OCI-M1 (cell line): ENCODE results near the gene SECTM1.
A peak's percentile ranks its signal among the peaks of the same experiment; 100 is the strongest.
"Not testable (repeated sequence)": the region's sequence is repeated elsewhere in the genome, so short reads cannot be mapped to it uniquely, and the experiment has no call there.

Experiments
- DNase-seq: peaks from one replicate; lab custom pipeline; 2025; lab: John Stamatoyannopoulos, UW

Gene SECTM1

DNA sequence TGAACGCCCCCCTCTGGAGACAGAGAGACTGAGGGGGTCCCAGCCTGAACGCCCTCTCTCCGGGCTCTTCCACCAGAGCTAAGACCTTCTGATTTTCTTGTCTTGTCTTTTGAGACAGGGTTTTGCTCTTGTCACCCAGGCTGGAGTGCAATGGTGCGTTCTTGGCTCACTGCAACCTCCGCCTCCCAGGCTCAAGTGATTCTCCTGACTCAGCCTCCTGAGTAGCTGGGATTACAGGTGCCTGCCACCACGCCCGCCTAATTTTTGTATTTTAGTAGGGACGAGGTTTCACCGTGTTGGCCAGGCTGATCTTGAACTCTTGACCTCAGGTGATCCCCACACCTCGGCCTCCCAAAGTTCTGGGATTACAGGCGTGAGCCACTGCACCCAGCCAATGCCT lies 14.4 kb upstream of the SECTM1 start:
- DNase-seq: not testable (repeated sequence)

DNA sequence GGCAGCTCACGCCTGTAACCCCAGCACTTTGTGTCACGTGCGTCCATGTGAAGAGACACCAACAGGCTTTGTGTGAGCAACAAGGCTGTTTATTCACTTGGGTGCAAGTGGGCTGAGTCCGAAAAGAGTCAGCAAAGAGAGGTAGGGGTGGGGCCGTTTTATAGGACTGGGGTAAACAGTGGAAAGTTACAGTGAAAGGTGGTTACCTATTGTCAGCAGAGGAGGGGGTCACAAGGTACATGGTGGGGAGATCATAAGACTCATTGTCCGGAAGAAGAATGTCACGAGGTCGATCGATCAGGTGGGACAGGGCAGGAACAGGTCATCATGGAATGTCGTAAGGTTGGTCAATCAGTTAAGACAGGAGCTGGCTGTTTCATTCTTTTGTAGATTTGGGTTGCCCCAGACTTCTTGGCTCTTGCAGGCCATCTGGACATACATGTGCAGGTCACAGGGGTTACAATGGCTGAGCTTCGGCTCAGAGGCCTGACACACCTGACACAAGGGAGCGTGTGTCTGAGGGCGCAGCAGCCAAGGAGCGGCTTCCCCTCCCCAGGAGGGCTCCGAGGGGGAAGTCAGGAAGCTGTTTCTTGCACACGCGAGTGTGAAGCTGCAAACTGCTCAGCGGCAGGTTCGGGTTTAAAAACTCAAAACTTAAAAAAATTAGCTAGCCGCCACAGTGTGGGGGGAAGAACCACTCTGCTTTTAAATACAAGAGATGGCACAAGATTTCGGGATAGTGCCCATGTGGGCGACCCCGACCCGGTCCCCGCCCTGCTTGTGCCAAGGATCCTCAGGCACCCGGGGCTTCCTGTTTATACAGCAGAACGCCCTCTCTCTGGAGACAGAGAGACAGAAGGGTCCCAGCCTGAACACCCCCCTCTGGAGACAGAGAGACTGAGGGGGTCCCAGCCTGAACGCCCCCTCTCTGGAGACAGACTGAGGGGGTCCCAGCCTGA lies 13.1 kb upstream of the SECTM1 start:
- no peak for DNase-seq

DNA sequence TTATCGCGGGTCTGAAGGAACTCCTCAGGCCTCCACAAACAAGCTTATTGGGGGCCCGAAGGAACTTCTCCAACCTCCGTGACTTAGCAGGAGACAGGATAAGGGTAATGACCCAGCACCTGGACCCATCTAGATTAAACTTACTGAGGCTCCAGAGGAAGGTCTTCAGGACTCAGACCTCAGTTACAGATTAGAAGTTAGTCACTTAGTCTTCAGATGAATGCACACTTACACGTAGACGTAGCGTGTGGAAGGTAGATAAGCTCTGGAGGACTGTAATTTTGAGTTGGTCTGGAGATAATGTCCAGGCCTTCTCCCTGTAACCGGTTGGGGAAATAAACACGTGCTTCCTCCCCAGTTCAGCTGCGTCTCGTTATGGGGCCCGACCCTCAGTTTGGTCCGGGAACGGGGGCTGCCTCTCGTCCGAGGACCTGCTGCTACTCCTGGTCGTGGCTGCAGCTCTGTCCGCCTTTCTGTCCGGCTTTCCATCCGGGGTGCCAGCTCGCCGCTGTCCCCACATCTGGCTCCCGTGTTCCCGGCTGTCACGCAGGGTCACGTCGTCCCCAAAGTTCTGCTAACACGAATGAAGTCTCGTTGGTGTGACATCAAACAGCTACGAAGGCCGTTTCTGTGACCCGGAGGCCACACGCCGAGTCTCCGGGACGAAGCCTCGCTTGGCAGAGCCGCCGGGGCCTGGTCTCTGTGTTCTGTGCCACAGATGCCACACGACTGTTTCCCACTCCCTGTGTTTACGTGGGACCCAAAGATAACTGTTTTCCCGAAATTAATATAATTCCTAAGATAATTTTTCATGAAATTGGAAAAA lies 11.8 kb upstream of the SECTM1 start:
- peak; percentile 70 for DNase-seq

DNA sequence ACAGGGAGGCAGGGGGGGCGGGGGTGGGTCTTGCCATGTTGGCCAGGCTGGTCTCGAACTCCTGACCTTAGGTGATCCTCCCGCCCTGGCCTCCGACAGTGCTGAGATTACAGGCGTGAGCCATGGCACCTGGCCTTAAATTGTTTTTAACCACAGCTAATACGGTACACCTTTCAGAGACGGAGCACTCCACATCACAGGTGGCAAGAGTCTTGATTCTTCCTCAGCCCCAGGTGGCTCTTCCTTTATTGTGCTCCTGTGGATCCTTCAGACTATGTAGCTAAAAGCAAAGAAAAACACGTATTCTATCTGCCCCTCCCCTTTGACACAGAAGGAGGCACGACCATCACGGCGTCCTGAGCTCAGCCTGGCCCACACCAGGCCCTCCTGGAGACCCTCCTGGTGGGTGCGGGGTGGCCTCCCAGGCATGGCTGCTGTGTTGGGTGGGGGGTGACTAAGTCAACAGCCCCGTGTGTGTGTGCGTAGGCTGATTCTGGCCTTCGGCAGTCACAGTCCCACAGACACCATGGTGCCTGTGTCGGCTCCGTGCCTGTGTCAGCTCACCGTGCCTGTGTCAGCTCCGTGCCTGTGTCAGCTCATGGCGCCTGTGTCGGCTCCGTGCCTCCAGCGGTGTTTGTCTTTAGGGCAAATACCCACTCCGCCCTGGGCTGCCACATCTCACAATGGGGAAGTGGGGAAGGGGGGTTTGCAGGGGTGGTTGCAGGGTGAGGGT lies 10.8 kb upstream of the SECTM1 start:
- DNase-seq: no peak

DNA sequence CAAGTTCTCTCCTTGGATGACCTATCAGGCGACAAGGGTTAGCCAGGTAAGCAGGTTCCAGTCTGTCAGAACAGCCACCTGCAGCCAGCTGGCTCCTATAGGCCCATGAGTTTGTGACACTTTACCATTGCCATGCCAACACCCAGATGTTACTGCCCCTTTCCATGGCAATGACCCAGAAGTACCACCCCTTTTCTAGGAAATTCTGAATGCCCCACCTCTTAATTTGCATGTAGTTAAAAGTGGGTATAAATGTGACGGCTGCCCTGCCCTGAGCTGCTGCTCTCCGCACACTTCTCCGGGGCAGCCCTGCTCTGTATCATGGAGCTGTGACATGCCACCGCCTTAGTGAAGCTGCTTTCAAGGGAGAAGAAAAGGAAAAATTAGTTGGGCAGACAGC lies 10.0 kb upstream of the SECTM1 start:
- peak; percentile 28 for DNase-seq

DNA sequence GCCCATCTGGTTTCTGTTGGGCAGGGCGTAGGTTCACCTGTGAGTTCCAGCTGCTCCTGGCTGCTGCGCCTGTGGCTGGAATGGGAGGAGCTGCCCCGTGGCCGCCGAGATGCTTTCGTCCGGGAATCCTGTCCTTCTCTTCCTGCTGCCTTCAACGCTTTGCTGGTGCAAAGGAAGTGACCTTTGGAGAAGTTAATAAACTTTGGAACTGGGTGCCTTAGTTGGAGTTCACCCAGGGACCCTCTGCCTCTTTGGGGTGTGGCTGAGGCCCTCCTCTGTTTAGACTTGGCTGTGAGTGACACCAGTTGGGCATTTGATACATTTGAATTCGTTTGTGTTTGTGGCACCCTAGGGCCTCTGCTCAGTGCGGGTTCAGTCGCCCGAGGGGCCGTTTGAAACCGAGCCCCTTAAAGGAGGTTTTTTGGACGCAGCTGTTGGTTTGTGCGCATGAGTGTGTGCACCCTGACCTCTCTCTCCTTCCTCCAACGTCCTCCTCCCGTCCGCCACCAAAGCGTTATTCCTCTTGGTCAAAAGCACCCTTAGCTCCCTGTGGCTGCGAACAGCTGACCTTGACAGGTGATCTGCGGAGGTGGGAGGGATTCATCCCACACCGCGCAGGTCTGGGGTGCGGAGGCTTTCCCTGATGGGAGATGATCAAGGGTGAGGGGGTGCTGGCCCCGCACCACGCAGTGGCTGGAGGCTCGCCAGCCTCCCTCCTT lies 9.0 kb upstream of the SECTM1 start:
- no peak for DNase-seq

DNA sequence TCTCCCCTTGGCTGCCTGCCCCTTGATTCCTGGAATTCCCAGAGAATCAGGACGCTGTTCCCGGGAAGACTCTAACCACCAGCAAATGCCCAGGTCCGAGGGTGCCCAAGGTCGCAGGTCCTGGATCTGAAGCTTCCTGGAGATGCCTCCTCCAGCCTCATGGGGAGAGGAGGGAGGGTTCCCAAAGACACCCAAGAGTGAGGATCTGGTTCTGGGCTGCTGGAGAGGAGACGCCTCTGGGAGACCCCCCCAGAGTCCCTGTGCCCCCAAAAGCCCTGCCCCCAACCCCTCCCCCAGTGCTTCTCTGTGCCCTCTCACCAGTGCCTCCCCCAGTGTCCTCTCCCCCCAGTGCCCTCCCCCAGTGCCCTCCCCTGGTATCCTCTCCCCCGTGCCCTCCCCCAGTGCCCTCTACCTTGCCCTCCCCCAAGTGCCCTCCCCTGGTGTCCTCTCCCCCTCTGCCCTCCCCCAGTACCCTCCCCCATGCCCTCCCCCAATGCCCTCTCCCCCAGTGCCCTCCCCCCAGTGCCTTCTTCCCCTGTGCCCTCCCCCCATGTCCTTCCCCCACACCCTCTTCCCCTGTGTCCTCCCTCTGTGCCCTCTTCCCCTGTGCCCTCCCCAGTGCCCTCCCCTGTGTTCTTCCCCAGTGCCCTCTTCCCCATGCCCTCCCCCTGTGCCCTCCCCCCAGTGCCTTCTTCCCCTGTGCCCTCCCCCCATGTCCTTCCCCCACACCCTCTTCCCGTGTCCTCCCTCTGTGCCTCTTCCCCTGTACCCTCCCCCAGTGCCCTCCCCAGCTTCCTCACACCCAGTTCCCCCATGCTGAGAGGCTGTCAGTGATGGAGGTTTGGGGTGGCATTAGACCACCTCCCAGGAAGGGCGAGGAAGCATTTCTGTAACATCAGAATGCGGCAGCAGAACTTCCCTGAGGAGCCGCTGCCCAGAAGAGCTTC lies 6.3 kb upstream of the SECTM1 start:
- DNase-seq: no peak

DNA sequence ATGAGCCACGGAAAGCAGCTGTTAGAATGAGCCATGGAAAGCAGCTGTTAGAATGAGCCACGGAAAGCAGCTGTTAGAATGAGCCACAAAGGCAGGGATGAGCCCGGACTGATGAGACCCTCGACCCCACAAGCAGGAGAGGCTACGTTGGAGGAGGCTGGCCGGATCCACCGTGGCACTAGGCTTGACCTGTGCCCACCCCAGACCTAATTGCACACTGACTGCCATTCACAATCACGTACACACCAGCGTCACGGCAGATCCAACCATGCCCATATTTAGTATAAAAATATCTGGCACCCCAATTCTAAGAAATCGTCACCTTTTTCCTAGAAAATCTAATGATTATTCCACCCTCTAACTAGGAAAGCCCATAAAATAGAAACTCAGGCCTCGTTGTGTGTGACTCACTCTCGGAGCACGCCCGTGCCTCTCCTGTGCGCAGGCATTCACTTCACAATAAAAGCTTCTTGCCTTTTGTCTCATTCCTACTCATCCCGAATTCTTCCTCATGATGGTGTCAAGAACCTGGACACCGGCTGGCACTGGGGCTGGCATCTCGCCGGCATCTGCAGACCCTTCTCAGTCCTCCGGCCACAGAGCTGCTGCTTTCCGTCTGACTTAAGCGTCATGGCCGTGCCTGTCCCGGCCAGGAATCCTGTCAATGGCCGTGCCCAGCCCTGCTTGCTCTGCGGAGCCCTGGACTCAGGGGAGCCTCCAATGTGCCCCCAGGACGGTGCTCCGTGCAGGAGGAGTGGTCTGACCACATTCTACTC lies 5.5 kb upstream of the SECTM1 start:
- DNase-seq: peak; percentile 91

DNA sequence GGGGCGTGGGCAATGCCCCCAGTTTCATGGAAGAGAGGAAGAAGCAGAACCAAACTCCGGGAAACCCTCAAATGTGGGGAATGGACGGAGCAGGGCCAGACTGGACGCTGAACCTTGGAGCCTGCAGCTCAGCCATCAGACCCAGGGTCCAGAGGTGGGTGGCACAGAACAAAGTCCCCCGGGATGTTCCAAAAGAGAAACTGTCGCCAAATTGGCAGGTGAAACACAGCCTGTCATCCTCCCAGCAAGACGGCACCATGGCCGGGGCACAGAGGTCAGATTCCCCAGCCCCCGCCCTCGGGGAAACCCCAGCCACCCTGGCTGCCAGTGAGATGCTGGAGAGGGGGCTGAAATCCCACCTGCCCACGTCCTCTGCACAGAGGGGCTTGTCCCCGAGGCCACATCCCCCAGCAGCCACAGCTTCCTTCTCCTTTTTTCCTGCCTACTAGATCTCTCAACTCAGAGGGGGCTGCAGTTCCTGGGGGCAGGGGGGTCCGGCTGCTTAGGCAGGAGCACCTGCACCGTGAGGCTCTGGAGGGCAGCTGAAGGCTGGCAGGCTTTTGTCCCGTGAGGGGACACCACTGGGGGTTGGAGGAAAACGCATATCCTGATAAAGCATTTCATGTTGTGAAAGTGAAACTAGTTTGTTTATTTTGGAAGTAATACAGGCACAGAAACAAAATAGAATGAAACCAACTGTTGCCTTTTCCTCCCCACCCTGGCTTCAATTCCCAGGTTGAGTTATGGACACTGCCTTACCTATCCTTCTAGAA lies 1.2 kb upstream of the SECTM1 start:
- peak; percentile 84 for DNase-seq

DNA sequence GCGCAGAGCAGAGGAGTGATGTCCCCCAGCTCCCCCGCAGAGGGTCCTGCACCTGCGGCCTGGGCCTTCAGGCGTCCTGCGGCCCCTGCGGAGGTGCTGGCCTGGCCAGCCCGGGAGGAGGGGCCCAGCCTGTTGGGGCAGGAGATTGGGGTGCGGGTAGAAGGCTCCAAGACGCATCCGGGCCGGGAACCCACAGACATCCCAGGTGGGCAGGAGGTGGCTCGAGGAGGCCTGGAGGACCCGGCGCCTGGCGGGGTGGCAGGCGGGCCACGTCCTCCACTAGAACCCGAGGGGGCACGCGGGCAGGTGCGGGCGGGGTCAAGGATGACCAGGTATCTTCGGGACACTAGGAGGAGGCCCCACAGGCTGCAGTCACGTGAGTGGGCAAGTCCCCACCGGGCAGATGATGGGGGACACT lies 647 bp upstream of the SECTM1 start:
- DNase-seq: no peak

DNA sequence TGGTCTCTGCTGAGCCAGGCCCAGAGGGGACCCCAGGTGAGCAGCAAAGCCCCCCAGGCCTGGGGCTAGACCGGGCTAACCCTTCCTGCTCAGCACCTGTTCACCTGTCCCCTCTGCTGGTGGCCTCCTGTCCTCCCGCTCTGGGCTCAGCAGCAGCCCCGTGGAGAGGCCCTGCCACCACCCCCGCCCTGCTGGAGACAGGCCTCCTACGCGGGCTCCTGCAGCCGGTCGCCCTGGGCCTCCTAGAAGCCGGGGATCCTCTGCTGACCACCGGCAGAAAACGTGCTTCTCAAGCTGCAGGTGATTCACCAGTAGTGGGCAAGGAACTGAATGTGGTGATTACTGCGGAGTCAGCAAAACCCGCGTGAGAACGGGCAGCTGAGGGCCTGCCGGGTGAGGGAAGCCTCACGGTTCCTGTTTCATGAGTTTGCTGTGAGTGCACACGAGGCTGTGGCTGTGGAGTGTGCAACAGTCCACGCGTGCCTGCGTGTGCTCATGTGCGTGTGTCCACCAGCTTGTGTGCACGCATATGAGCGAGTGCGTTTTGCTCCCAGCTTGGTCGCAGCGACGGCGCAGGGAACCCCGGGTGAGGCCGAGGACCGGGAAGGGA lies 792 bp downstream of the SECTM1 start:
- no peak for DNase-seq

DNA sequence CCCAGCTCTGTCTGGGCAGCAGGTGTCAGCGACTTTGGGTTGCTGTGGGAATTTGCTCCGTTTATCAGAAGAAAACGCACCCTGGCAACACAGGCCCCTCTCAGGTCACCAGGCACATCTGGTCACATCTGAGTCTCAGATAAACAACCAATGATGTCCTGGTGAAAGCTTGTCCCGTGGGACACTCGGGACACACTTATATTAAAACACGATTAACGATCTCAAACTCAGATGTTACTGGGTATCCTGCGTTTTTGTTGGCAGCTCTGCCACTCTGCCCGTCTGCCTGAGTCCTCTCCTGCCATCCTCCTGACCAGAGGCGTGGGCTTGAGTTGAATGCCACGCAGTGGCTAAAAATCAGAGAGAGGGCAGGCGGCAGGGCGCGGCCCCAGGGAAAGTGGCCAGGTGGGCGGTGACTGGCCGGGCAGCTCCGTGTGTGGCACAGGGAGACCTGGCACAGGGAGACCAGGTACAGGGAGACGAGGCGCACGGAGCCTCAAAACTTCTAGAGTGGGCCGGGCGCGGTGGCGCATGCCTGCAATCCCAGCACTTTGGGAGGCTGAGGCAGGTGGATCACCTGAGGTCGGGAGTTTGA lies 2.1 kb downstream of the SECTM1 start:
- no peak for DNase-seq

DNA sequence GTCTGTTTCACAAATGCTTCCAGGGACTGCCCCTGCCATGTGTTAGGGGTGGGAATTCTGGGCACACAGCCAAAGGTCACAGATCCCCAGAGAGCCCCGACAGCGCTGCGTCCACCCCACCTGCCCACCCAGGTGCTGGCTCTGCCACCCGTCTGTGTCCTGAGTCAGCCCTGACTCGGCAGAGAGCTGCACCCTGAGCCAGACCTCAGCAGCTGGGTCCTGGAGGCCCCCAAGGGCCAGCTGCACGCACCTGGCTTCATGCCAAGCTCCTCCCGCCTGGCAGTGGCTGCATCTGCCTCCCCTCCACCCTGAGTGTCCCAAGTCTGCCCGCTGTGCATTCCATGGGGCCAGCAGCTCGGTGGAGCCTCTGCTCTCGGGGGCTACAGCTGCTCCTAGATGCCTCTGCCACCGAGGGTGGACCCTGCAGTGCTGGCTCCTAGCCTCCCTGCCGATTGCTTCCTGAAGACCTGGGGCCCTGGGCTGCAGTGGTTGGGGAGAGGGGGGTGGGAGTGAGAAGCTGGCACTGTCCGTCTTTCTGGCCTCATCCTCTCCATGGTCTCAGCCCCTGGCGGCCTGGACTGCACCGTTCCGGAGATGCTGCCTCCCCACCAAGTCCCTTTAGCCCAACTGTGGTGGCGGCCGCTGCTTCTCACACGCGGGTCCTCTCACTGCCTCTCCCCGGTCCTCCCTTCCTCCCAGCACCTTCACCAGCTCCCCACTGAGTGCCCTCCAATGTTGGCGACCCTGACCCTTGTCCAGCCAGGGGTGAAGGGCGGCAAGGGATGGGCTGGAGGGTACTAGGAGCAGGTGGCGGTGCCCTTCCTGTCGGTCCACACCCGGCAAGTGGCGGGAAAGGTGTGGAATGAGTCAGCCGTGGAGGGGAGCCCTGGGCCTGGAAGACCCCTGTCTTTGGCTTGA lies 3.0 kb downstream of the SECTM1 start:
- peak; percentile 43 for DNase-seq

DNA sequence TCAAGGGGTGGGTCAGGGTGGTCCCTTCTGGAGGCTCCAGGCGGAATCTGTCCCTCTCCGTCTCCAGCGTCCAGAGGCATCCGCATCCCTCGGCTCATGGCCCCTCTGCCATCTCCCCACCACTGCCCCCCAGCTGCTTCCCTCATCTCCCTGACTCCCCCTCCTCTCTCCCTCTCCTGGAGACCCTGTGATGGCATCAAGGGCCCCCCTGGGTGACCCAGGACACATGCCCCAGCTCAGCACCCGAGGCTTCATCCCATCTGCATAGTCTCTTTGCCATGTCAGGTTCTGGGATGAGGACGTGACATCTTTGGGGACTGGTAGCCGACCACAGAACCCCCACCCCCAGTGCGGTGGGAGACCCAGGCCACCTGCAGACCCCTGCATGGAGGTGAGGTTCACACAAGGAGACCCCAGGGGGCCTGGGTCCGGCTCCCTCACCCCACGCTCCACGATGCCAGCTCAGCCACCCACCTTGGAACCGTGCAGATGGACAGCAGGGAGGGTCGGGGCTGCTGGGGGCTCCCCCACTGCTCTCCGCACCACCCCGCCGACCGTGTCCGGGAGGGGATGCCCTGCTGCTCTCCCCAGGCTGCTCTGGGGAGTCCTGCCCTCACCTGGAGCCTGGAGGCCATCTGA lies 3.8 kb downstream of the SECTM1 start:
- no peak for DNase-seq

DNA sequence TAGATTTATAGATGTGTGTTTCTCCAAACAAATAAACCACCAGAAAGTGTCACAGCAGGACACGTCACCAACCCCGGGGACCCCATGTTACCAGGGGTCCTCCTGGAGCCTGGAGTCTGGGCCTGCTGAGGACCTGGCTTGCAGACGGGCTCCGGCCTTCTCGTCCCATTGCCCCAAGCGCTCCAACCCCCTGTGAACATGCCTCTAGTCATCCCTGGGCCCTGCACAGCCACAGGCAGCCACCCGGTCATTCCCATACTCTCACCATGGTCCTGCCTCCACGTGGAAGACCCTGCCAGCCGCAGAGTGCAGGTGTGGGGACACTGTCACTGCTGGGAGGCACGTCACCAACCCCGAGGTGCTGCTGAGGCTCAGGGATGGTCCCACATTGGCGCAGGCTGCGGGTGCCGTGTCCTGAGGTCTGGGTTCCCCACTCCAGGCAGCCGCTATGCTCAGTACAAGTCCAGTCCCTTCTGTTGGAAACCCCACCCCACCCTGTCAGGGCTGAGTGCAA lies 4.5 kb downstream of the SECTM1 start:
- no peak for DNase-seq
